MM.1S (cell line): ENCODE data around the gene ZNF740.

ENCODE experiments used
- EZH2 ChIP-seq: fragments of 300-600 bp; sonication (generic); optimal IDR thresholded peaks from 2 replicates; pipeline ENCODE3; 2017; ENCODE audit warnings: low read depth, mild to moderate bottlenecking, antibody characterized with exemption, low read length, mixed read lengths
- TF ChIP-seq, protein P1 (sequence below): fragments of 300-600 bp; sonication (generic); IDR thresholded peaks from 2 replicates; pipeline ENCODE4 v1.5.1; 2016; ENCODE audit warnings: antibody characterized with exemption, low read length, mixed read lengths

DNA sequence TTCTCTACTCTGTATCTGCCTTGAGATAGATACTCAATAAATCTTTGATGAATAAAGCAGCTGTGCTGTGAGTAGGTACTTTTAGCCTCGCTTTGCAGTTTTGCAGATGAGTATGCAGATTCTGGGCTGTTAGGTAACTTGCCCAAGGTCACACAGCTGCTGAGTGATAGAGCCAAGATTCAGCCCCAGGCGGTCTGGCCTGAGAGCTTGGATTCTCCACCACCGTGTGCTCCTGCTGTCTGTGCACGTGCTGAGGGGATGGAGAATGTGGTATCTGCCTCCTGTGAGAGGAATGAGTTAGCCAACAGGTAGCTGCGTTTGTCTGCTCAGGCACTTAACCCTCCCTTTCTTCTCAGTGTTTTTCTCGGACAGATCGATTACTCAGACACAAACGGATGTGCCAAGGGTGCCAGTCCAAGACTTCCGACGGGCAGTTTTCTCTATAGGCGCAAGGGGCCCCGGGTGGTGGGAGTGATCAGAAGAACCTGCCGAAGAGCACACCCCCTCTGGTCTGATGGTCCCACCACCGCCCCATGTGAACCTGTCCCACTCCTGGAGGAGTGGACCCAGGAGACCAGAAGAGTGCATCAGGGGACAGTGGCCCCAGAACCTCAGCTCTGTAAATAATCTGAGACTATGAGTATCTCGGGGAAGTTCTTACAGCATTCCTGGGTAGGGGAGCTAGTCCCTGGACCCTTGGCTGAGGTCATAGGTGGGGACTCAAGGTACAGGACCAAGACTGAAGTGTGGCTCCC lies 6.8 kb downstream of the ZNF740 start:
- TF ChIP-seq, protein P1, sequence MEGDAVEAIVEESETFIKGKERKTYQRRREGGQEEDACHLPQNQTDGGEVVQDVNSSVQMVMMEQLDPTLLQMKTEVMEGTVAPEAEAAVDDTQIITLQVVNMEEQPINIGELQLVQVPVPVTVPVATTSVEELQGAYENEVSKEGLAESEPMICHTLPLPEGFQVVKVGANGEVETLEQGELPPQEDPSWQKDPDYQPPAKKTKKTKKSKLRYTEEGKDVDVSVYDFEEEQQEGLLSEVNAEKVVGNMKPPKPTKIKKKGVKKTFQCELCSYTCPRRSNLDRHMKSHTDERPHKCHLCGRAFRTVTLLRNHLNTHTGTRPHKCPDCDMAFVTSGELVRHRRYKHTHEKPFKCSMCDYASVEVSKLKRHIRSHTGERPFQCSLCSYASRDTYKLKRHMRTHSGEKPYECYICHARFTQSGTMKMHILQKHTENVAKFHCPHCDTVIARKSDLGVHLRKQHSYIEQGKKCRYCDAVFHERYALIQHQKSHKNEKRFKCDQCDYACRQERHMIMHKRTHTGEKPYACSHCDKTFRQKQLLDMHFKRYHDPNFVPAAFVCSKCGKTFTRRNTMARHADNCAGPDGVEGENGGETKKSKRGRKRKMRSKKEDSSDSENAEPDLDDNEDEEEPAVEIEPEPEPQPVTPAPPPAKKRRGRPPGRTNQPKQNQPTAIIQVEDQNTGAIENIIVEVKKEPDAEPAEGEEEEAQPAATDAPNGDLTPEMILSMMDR: no peak
- TF ChIP-seq EZH2: no peak
